Measurements from ENCODE around the gene POPDC2.

Gene POPDC2

GRCh38 chr3:119669906-119670570, 9.6 kb upstream of the POPDC2 start:
- DNase-seq, result no peak

- no peak for DNase-seq
These were observed 5.7 kb upstream of the POPDC2 start for GRCh38 chr3:119665954-119666559.

GRCh38 chr3:119664850-119665379, 4.5 kb upstream of the POPDC2 start:
- DNase-seq, result no peak

GRCh38 chr3:119664370-119664769, 4.0 kb upstream of the POPDC2 start:
- no peak for DNase-seq

- DNase-seq, result no peak
These were observed 3.5 kb upstream of the POPDC2 start for GRCh38 chr3:119663885-119664284.

- no peak for DNase-seq
These were observed 2.4 kb upstream of the POPDC2 start for GRCh38 chr3:119662604-119663373.

GRCh38 chr3:119659606-119660291, 640 bp downstream of the POPDC2 start:
- DNase-seq, result no peak

- no peak for DNase-seq
These were observed 1.4 kb downstream of the POPDC2 start for GRCh38 chr3:119658994-119659393.

- DNase-seq, result no peak
These were observed 2.3 kb downstream of the POPDC2 start for GRCh38 chr3:119657887-119658702.

GRCh38 chr3:119653876-119654275, 6.5 kb downstream of the POPDC2 start:
- no peak for DNase-seq

- no peak for DNase-seq
These were observed 7.9 kb downstream of the POPDC2 start for GRCh38 chr3:119652306-119653033.

- DNase-seq, result no peak
These were observed 10.6 kb downstream of the POPDC2 start for GRCh38 chr3:119649761-119650160.

GRCh38 chr3:119647843-119648575, 12.4 kb downstream of the POPDC2 start:
- no peak for DNase-seq

GRCh38 chr3:119647171-119647570, 13.2 kb downstream of the POPDC2 start:
- no peak for DNase-seq

GRCh38 chr3:119645813-119646212, 14.6 kb downstream of the POPDC2 start:
- DNase-seq, result no peak

GRCh38 chr3:119644481-119644880, 15.9 kb downstream of the POPDC2 start:
- DNase-seq, result no peak

GRCh38 chr3:119643528-119643927, 16.9 kb downstream of the POPDC2 start:
- no peak for DNase-seq

GRCh38 chr3:119642746-119643473, 17.5 kb downstream of the POPDC2 start:
- no peak for DNase-seq

GRCh38 chr3:119641416-119641815, 19.0 kb downstream of the POPDC2 start:
- DNase-seq, result no peak
